A549 (cell line): ENCODE results near the gene TTC33.

Experiments
- BHLHE40 ChIP-seq: IDR thresholded peaks from 2 replicates; pipeline ENCODE4 v1.6.1; 2012; ENCODE audit warnings: low read depth, low read length, inconsistent platforms
- CBX8 ChIP-seq: fragments of 200-600 bp; sonication (generic); IDR thresholded peaks from 2 replicates; pipeline ENCODE4 v1.6.1; 2016
- HDAC2 ChIP-seq: fragments of 200-600 bp; sonication (generic); IDR thresholded peaks from 2 replicates; pipeline ENCODE4 v1.6.1; 2016
- HOXA7 ChIP-seq: fragments of 250-450 bp; sonication (Bioruptor Pico); IDR thresholded peaks from 2 replicates; pipeline ENCODE4 v1.5.0; 2020; ENCODE audit warnings: mild to moderate bottlenecking, moderate library complexity
- KDM1A ChIP-seq: fragments of 200-600 bp; sonication (generic); IDR thresholded peaks from 2 replicates; pipeline ENCODE4 v1.6.1; 2016; ENCODE audit warnings: low read depth, mild to moderate bottlenecking
- POLR2A ChIP-seq: IDR thresholded peaks from 2 replicates; pipeline ENCODE4 v1.6.1; 2012; ENCODE audit warnings: mild to moderate bottlenecking, low read length
- REST ChIP-seq: fragments of 200-600 bp; sonication (generic); IDR thresholded peaks from 2 replicates; pipeline ENCODE4 v1.6.1; 2016; ENCODE audit warnings: antibody characterized with exemption, mild to moderate bottlenecking, moderate library complexity

- TF ChIP-seq HDAC2, result no peak
- no peak for TF ChIP-seq KDM1A
- TF ChIP-seq POLR2A, result no peak
- no peak for TF ChIP-seq CBX8
- no peak for TF ChIP-seq BHLHE40
- TF ChIP-seq REST, result no peak
- no peak for TF ChIP-seq HOXA7
Measured at GRCh38 chr5:40569546-40570270, 186.1 kb downstream of the TTC33 start.
